Neural cell (in vitro differentiated cells): ENCODE measurements around the gene PRKG1.

ENCODE experiments used
- CTCF ChIP-seq: fragments of 450-650 bp; IDR thresholded peaks from 2 replicates; pipeline ENCODE4 v1.5.1; 2014; ENCODE audit warnings: antibody characterized with exemption, mild to moderate bottlenecking, moderate library complexity; ENCODE audit not compliant: poor library complexity, severe bottlenecking
- EP300 ChIP-seq: fragments of 450-650 bp; conservative IDR thresholded peaks from 2 replicates; pipeline ENCODE4 v1.6.1; 2014; ENCODE audit warnings: antibody characterized with exemption, mild to moderate bottlenecking, moderate library complexity; ENCODE audit not compliant: poor library complexity, severe bottlenecking
- EZH2 ChIP-seq: fragments of 200-600, 300-800 bp; shearing (Covaris generic), sonication (generic); IDR thresholded peaks from 2 replicates; pipeline ENCODE4 v1.6.1; 2014; ENCODE audit warnings: antibody characterized with exemption, low read length, borderline replicate concordance, mild to moderate bottlenecking; ENCODE audit not compliant: insufficient read depth, poor library complexity, severe bottlenecking
- MXI1 ChIP-seq: fragments of 450-650 bp; conservative IDR thresholded peaks from 2 replicates; pipeline ENCODE4 v1.6.1; 2014; ENCODE audit warnings: antibody characterized with exemption, mild to moderate bottlenecking; ENCODE audit not compliant: poor library complexity, severe bottlenecking
- POLR2AphosphoS5 ChIP-seq: IDR thresholded peaks from 2 replicates; pipeline ENCODE4 v1.6.1; 2012
- RAD21 ChIP-seq: fragments of 450-650 bp; conservative IDR thresholded peaks from 2 replicates; pipeline ENCODE4 v1.6.1; 2014; ENCODE audit warnings: antibody characterized with exemption, mild to moderate bottlenecking, moderate library complexity
- REST ChIP-seq: IDR thresholded peaks from 2 replicates; pipeline ENCODE4 v1.6.1; 2012; ENCODE audit warnings: borderline replicate concordance
- TAF1 ChIP-seq: IDR thresholded peaks from 2 replicates; pipeline ENCODE4 v1.6.1; 2012; ENCODE audit warnings: low read depth

- TF ChIP-seq CTCF (no peak), POLR2AphosphoS5 (no peak), MXI1 (no peak), EZH2 (no peak), REST (no peak), EP300 (no peak), RAD21 (no peak), TAF1 (no peak)
Observed at GRCh38 chr10:52252307-52252706, 1178.0 kb downstream of the PRKG1 start.
